Esophagus muscularis mucosa (tissue), 4 donors: Measurements from ENCODE around the gene RNF213. TPM values are rescaled to one million over a fixed set of nuclear protein-coding genes. Genes with fewer than 3 reads are reported as not detected.

Experiments
- DNase-seq: peaks from one replicate; pipeline ENCODE4 v3.0.0-alpha.2; 2017; ENCODE audit errors: extremely low spot score
- H3K27ac ChIP-seq, 4 donors: fragments of 200-600 bp; sonication (generic); replicated peaks in 1 of 4; 1 replicate in 3 of 4; 2 replicates in 1 of 4; pipeline ENCODE4 v1.5.1; 2016 to 2019; ENCODE audit warnings: mild to moderate bottlenecking in 1 of 4
- H3K27me3 ChIP-seq, 4 donors: fragments of 200-600 bp; sonication (generic); one replicate each; pipeline versions ENCODE4 v1.5.1 to v1.6.0; 2016 to 2019
- H3K36me3 ChIP-seq, 4 donors: fragments of 200-600 bp; sonication (generic); one replicate each; pipeline ENCODE4 v1.5.1; 2016 to 2019
- H3K4me1 ChIP-seq, 4 donors: fragments of 200-600 bp; sonication (generic); one replicate each; pipeline ENCODE4 v1.5.1; 2016 to 2019
- H3K4me3 ChIP-seq, 4 donors: fragments of 200-600 bp; sonication (generic); 1 replicate in 2 of 4; 2 replicates in 2 of 4; pipeline ENCODE4 v1.5.1; 2016 to 2019; ENCODE audit warnings: mild to moderate bottlenecking in 4 of 4, moderate library complexity in 1 of 4
- H3K9me3 ChIP-seq, 4 donors: fragments of 200-600 bp; sonication (generic); 1 replicate in 3 of 4; 2 replicates in 1 of 4; pipeline ENCODE4 v1.5.1; 2016 to 2019
- CTCF ChIP-seq, 3 experiments: fragments of 200-600 bp in 2 of 3; fragments of 450-650 bp in 1 of 3; sonication (generic) in 2 of 3; IDR thresholded peaks; one replicate each; pipeline ENCODE4 v1.5.1; 2017 to 2019; ENCODE audit warnings: antibody characterized with exemption in 3 of 3, mild to moderate bottlenecking in 2 of 3, moderate library complexity in 1 of 3
- EP300 ChIP-seq: sonication (generic); formaldehyde crosslinking; IDR thresholded peaks from one replicate; pipeline ENCODE4 v1.6.1; 2017; ENCODE audit warnings: antibody characterized with exemption
- POLR2A ChIP-seq: fragments of 450-650 bp; IDR thresholded peaks from one replicate; pipeline ENCODE4 v1.6.1; 2017; ENCODE audit warnings: antibody characterized with exemption, moderate library complexity, mild to moderate bottlenecking, low read depth
- POLR2AphosphoS5 ChIP-seq, 2 donors: sonication (generic); formaldehyde crosslinking; IDR thresholded peaks; one replicate each; pipeline ENCODE4 v1.6.1; 2017; ENCODE audit warnings: antibody characterized with exemption in 2 of 2
- WGBS: methylation state at CpG from one replicate; pipeline ENCODE4 v1.1.5; 2018; 5-methylcytosine and 5-hydroxymethylcytosine counted together
- intact Hi-C: fragments of 100-400 bp; cut with DNase I; formaldehyde crosslinking; loops from one replicate; pipeline ENCODE4 v1.15.1; 2023
- total RNA-seq, 4 donors: library from RNA; depleted of rRNA; stranded (reverse); fragments of >200 nt; gene quantifications; one replicate each; pipeline versions ENCODE4 v1.1.0 to v1.2.1, GENCODE V29; 2016

The RNF213 gene
- total RNA-seq, 4 donors from 2014 or later, result 55.8 to 85.7 (median 75.9) TPM

- Histone ChIP-seq H3K4me1 (peaks cover 35 to 55% (median 53%) of the 10 kb centered on the region in 4 donors), H3K36me3 (peaks cover 0 to 6% (median 5%) of the 10 kb centered on the region in 4 donors), H3K27me3 (no peaks in the 10 kb centered on the region), H3K9me3 (no peaks in the 10 kb centered on the region), H3K27ac (peak overlapping the region; percentile 85 to 95 (median 92)), H3K4me3 (peak overlapping the region; percentile 63 to 87 (median 78))
- TF ChIP-seq CTCF (IDR thresholded peaks at IDR 0.05) (no peak), EP300 (no peak), POLR2AphosphoS5 (IDR thresholded peaks at IDR 0.05) (no peak), POLR2A (no peak)
- no peak for DNase-seq
- intact Hi-C loops, result loop anchor here (2.0 to 5.0 kb wide), 2 partner anchors 39 to 112 kb away; partner anchors contain the start of genes EIF4A3, SGSH and SLC26A11
- WGBS, result 33% methylated on average over 18 of the region's 18 CpGs
Observed at GRCh38 chr17:80259457-80260068, 1.1 kb upstream of the RNF213 start.

GRCh38 chr17:80260069-80260535 is 550 bp upstream of the RNF213 start:
- intact Hi-C loops, result loop anchor here (2.0 to 5.0 kb wide), 2 partner anchors 39 to 113 kb away; partner anchors contain the start of genes EIF4A3, SGSH and SLC26A11
- H3K36me3 ChIP-seq, result peaks cover 0 to 10% (median 6%) of the 10 kb centered on the region in 4 donors
- no peaks in the 10 kb centered on the region for H3K9me3 ChIP-seq
- H3K4me1 ChIP-seq, result peaks cover 36 to 53% (median 50%) of the 10 kb centered on the region in 4 donors
- TF ChIP-seq POLR2A (peak; percentile 70), POLR2AphosphoS5 (IDR thresholded peaks at IDR 0.05) (peak; percentile 9 to 52), CTCF (IDR thresholded peaks at IDR 0.05) (peak in 2 of 3 experiments; percentile 14 to 27), EP300 (no peak)
- peak overlapping the region; percentile 85 to 95 (median 92) for H3K27ac ChIP-seq
- DNase-seq, result no peak
- 0% methylated on average over 10 of the region's 63 CpGs for WGBS
- no peaks in the 10 kb centered on the region for H3K27me3 ChIP-seq
- H3K4me3 ChIP-seq, result peak overlapping the region; percentile 63 to 87 (median 78)

GRCh38 chr17:80261159-80261894 is 675 bp downstream of the RNF213 start:
- peak; percentile 94 for DNase-seq
- peak; percentile 25 to 68 for TF ChIP-seq POLR2AphosphoS5 (IDR thresholded peaks at IDR 0.05)
- TF ChIP-seq POLR2A, result no peak
- peak overlapping the region; percentile 81 to 93 (median 87) for H3K4me3 ChIP-seq
- H3K27me3 ChIP-seq, result no peaks in the 10 kb centered on the region
- H3K36me3 ChIP-seq, result peaks cover 4 to 17% (median 11%) of the 10 kb centered on the region in 4 donors
- no peaks in the 10 kb centered on the region for H3K9me3 ChIP-seq
- WGBS, result 12% methylated on average over 15 of the region's 45 CpGs
- intact Hi-C loops, result loop anchor here (2.0 to 5.0 kb wide), 2 partner anchors 41 to 114 kb away; partner anchors contain the start of genes EIF4A3, SGSH and SLC26A11
- H3K4me1 ChIP-seq, result peaks cover 36 to 54% (median 45%) of the 10 kb centered on the region in 4 donors
- peak overlapping the region; percentile 96 to 99 (median 98) for H3K27ac ChIP-seq

GRCh38 chr17:80261895-80262279 is 1.2 kb downstream of the RNF213 start:
- Histone ChIP-seq H3K4me1 (peaks cover 36 to 54% (median 45%) of the 10 kb centered on the region in 4 donors), H3K9me3 (no peaks in the 10 kb centered on the region), H3K36me3 (peaks cover 4 to 22% (median 16%) of the 10 kb centered on the region in 4 donors), H3K4me3 (peak overlapping the region; percentile 81 to 93 (median 87)), H3K27ac (peak overlapping the region; percentile 96 to 99 (median 98)), H3K27me3 (no peaks in the 10 kb centered on the region)
- WGBS, result 51% methylated on average over 8 of the region's 8 CpGs
- intact Hi-C loops, result loop anchor here (2.0 to 5.0 kb wide), 2 partner anchors 41 to 115 kb away; partner anchors contain the start of genes EIF4A3, SGSH and SLC26A11
- TF ChIP-seq POLR2AphosphoS5 (IDR thresholded peaks at IDR 0.05) (no peak), EP300 (no peak), CTCF (IDR thresholded peaks at IDR 0.05) (no peak), POLR2A (no peak)
- DNase-seq, result no peak
